NCI-H2029 (cell line): ENCODE measurements around the gene CUL2.
A peak's percentile ranks its signal among the peaks of the same experiment; 100 is the strongest.
"Not testable (repeated sequence)": the region's sequence is repeated elsewhere in the genome, so short reads cannot be mapped to it uniquely, and the experiment has no call there.

ENCODE experiments used
- DNase-seq: peaks from one replicate; lab custom pipeline; 2025; lab: John Stamatoyannopoulos, UW

CUL2 gene

DNA sequence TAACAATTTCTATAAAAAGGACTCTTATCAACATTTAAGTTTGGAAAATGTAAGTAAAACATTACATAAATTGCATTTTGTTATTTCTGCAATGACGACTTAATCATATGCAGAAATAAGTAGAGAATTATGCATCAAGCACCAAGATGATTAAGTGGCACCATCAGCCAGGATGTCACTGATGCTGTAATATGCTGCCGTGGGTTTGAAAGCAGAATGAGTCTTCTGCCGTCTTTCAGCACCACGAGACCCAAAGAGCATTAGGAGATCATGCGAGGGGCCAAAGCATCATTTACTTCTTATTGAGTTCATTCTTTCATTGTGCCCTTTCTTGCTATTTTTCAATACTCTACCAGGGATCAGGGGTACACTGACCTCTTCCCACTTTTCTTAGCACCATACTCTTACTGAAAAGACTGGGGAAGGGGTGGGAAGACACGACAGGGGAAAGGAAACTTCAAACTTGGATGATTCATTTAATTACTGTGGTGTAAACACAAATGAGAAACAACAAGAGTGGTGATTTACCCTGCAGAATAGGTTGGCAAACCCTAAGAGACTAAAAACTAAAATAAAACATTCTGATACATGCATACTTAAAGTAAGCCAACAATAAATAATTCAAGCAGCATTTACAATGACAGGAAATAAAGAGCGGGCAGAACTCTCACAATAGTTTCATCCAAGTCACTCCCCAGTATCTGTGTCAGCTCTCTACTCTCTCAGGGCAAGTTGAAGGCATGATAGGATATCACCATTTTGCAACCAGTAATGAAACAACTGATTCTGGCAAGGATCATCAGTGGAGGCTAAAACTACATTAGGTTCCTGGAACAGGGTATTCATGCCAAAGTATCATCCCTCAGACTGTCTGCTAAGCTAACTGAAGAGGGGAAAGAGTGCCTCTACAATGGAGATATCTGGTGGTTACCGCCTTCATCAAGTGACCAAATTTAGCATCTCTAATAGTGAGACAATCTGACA lies 70.8 kb downstream of the CUL2 start:
- no peak for DNase-seq

GRCh38 chr10:35017608-35018007 lies 72.5 kb downstream of the CUL2 start:
- DNase-seq: no peak

DNA sequence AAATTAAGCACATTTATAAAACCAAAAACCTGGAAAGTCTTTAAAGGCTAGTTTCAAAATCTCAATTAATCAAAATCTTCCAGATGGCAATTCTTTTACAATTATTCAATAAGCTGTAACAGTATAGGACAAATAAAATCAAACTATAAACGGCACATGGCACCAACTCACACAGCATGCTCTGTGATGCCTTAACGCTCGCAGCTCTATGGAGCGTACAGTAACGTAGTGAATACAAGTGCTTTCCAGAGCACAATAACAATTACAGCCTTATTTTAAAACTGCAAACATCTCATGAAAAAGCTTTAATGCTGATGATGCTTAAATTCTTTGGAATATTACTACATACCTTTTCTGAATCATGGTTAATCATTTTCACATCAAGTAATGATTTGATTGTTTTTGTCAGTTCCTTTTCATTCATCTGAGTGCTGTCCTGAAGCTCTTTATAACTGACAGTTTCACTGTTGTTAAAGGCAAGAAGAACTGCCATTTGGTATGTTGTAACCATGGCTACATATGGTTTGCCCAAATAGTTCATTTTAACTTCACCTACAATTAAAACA lies 74.2 kb downstream of the CUL2 start:
- DNase-seq: no peak

GRCh38 chr10:35012781-35013180 lies 77.4 kb downstream of the CUL2 start:
- no peak for DNase-seq

DNA sequence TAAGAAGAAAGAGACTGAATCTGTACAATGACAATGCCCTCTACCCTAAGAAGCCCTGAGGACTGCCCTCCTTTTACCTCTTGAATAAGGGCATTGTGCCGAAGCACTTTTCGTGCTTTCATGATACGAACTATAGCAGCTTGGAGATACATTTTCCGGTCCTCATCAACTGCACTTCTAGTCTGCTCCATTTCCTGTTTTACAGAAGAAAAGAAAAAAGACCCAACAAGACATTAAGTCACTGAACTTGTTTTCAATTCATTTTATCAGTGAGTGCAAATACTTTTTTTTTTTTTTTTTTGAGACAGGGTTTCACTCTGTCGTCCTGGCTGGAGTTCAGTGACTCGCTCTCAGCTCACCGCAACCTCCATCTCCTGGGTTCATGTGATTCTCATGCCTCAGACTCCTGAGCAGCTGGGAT lies 78.4 kb downstream of the CUL2 start:
- no peak for DNase-seq

- DNase-seq: no peak
Measured at GRCh38 chr10:35007858-35008301, 82.3 kb downstream of the CUL2 start.

GRCh38 chr10:35006836-35007235 lies 83.3 kb downstream of the CUL2 start:
- no peak for DNase-seq

GRCh38 chr10:35005868-35006267 lies 84.3 kb downstream of the CUL2 start:
- no peak for DNase-seq

- no peak for DNase-seq
Measured at GRCh38 chr10:35004651-35005050, 85.5 kb downstream of the CUL2 start.

DNA sequence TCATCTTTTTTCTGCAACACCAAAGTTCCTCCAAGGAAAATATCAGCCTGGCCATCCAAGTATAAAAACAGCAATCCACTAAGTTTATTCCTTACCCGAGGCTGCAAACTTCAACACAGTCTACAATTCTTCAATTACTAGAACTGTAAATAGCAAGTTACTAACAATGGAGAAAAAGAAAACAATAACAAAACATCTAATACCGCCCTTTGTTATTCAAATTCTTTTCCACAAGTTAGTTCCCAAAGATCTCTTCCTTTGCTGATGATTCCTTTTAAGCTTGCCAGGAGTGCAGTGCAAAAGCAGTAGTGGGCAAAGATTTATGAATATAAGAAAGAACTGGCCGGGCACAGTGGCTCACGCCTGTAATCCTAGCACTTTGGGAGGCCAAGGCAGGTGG lies 86.2 kb downstream of the CUL2 start:
- no peak for DNase-seq

DNA sequence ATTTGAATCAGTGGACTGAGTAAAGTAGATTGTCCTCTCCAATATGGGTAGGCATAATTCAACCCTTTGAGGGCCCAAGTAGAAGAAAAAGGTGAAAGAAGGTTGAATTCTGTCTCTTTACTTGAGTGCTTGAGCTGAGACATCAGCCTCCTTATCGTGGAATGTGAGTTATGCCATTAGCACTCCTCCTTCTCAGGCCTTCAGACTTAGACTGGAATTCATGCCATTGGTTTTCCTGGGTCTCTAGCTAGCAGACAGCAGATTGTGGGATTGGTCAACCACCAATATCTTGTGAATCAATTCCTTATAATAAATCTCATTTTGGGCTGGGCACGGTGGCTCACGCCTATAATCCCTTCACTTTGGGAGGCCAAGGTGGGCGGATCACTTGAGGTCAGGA lies 89.2 kb downstream of the CUL2 start:
- DNase-seq: no peak

GRCh38 chr10:34999532-34999931 lies 90.6 kb downstream of the CUL2 start:
- no peak for DNase-seq

- no peak for DNase-seq
Measured at GRCh38 chr10:34998940-34999339, 91.2 kb downstream of the CUL2 start.

- no peak for DNase-seq
Measured at GRCh38 chr10:34996843-34997242, 93.3 kb downstream of the CUL2 start.

DNA sequence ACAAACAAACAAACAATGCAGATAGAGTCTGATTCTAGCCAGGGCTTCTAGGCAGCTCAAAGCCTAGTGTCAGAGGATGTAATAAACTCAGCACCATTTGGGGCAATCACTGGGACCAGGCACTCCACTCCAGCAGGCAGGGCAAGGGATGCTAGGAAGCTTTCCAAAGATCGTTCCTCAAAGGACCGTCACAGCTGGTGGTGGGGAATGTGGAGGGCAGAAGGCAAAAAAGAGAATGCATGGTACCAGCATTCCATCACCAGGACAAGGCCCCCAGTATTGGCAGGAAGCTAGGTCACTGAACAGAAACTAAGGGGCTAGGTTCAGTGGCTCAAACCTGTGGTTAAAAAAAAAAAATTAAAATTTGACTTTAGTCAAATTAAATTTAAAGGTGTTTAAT lies 94.2 kb downstream of the CUL2 start:
- no peak for DNase-seq

DNA sequence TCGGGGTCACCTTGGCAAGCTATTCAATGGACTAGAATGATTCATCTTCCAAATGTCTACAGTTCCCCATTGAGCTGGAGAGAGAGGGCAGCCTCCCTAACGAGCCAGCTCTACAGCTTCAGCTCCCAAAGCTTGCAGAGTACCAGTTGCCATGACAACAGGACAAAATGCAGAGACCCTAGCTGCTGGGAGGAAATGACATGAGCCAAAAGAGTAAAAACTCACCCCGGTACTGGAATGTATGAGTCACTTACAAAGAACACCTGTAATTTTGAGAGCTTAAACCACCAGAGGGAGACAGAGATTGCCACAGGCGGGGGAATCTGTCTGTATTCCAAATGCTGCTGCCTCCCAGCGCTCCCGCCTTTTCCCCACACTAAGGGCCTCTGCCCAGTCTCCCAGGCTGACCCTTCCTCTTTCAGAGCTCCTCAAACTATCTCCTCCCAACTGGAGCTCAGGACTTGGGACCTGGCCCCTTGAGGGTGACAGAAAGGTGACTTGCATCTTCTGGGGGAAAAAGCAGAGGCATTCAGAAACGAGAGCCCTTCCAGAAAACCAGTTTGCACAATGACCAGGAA lies 95.5 kb downstream of the CUL2 start:
- peak; percentile 12 for DNase-seq

- no peak for DNase-seq
Measured at GRCh38 chr10:34993782-34994181, 96.4 kb downstream of the CUL2 start.

- DNase-seq: not testable (repeated sequence)
Measured at GRCh38 chr10:34991117-34991516, 99.0 kb downstream of the CUL2 start.

- DNase-seq: no peak
Measured at GRCh38 chr10:34988397-34989067, 101.6 kb downstream of the CUL2 start.

DNA sequence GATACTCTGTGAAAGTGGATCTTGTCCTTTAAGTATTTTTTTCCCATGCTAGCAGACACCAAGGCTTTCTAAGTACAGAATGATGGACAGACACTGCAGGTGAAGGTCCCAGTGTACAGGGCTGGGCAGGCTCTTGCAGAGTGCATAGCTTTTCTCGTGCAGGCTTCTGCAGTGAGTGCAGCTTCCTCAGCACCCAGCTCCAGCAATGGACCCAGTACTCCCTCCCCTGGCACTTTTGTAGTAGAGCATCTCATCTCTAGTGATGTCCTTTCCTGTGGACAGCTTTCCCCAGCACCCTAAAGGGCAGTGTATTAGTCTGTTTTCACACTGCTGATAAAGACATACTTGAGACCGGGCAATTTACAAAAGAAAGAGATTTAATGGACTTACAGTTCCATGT lies 104.3 kb downstream of the CUL2 start:
- DNase-seq: no peak

DNA sequence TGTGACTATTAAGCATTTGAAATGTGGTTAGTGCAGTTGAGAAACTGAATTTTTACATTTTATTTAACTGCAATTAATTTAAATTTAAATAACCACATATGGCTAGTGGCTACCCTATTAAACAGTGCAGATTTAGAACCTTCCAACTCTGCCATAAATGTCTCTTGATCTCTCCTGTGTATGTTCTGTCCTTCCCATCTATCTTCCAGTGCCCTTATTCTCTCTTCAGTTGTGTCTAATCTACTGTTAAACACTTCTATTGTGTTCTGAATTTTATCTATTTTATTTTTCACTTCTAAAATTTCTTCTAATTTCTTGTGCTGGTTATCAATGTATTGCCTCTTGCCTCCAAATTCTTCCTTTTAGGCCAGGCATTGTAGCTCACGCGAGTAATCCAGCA lies 105.0 kb downstream of the CUL2 start:
- DNase-seq: no peak

GRCh38 chr10:34981844-34982243 lies 108.3 kb downstream of the CUL2 start:
- no peak for DNase-seq

- no peak for DNase-seq
Measured at GRCh38 chr10:34979938-34980337, 110.2 kb downstream of the CUL2 start.
